GM23338 (cell line): Measurements from ENCODE around the gene PITRM1. TPM values are rescaled to one million over a fixed set of nuclear protein-coding genes. Genes with fewer than 3 reads are reported as not detected.

ENCODE experiments used
- CREB1 ChIP-seq: fragments of 250-450 bp; sonication (Bioruptor Pico); IDR thresholded peaks from 2 replicates; pipeline ENCODE4 v1.5.0; 2020; ENCODE audit warnings: low read depth, mild to moderate bottlenecking, moderate library complexity
- NANOG ChIP-seq: IDR thresholded peaks from 2 replicates; pipeline ENCODE4 v1.6.1; 2016; ENCODE audit warnings: antibody characterized with exemption, borderline replicate concordance
- POLR2AphosphoS5 ChIP-seq: IDR thresholded peaks from 2 replicates; pipeline ENCODE4 v1.6.1; 2016; ENCODE audit warnings: antibody characterized with exemption, low read depth
- REST ChIP-seq: IDR thresholded peaks from one replicate; pipeline ENCODE4 v1.6.1; 2018; ENCODE audit warnings: antibody characterized with exemption; ENCODE audit not compliant: unreplicated experiment
- ZNF331 ChIP-seq: fragments of 250-450 bp; sonication (Bioruptor Pico); IDR thresholded peaks from 2 replicates; pipeline ENCODE4 v1.5.0; 2020; ENCODE audit warnings: low read depth, mild to moderate bottlenecking, moderate library complexity
- polyA plus RNA-seq: library from polyadenylated mRNA; unstranded; fragments of >200 nt; fragmentation: Nextera tagmentation; extraction: Ambion mirVana; gene quantifications from 2 replicates; pipeline ENCODE4 v1.2.1, GENCODE V29; 2016
- total RNA-seq: library from RNA; depleted of rRNA; stranded (reverse); fragments of >200 nt; shearing (Covaris generic); gene quantifications from 2 replicates; pipeline ENCODE4 v1.2.3, GENCODE V29; 2014
- TF ChIP-seq, protein P1 (sequence below): fragments of 250-450 bp; sonication (Bioruptor Pico); IDR thresholded peaks from 2 replicates; pipeline ENCODE4 v1.5.0; 2020; ENCODE audit warnings: mild to moderate bottlenecking, moderate library complexity

Gene PITRM1
- total and polyA plus RNA-seq, 2 experiments from 2014 or later, result 29.0 to 33.0 TPM

DNA sequence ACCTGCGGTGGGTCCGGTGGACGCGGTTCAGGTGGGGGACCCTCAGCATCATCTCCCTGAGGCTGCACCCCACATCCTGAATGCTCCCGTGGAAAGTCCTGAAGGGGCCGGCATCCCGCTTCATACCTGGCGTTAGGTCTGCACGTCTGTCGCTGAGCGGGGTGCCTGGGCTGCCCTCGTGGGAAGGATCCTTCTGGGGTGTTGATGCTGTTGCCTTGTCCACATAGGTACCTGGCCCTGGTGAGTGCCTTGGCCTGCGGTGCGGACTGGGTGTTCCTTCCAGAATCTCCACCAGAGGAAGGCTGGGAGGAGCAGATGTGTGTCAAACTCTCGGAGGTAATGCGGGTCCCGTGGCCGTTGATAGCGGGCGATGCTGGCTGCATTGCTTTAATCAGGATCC lies 67.4 kb downstream of the PITRM1 start (continued):
- TF ChIP-seq, protein P1, sequence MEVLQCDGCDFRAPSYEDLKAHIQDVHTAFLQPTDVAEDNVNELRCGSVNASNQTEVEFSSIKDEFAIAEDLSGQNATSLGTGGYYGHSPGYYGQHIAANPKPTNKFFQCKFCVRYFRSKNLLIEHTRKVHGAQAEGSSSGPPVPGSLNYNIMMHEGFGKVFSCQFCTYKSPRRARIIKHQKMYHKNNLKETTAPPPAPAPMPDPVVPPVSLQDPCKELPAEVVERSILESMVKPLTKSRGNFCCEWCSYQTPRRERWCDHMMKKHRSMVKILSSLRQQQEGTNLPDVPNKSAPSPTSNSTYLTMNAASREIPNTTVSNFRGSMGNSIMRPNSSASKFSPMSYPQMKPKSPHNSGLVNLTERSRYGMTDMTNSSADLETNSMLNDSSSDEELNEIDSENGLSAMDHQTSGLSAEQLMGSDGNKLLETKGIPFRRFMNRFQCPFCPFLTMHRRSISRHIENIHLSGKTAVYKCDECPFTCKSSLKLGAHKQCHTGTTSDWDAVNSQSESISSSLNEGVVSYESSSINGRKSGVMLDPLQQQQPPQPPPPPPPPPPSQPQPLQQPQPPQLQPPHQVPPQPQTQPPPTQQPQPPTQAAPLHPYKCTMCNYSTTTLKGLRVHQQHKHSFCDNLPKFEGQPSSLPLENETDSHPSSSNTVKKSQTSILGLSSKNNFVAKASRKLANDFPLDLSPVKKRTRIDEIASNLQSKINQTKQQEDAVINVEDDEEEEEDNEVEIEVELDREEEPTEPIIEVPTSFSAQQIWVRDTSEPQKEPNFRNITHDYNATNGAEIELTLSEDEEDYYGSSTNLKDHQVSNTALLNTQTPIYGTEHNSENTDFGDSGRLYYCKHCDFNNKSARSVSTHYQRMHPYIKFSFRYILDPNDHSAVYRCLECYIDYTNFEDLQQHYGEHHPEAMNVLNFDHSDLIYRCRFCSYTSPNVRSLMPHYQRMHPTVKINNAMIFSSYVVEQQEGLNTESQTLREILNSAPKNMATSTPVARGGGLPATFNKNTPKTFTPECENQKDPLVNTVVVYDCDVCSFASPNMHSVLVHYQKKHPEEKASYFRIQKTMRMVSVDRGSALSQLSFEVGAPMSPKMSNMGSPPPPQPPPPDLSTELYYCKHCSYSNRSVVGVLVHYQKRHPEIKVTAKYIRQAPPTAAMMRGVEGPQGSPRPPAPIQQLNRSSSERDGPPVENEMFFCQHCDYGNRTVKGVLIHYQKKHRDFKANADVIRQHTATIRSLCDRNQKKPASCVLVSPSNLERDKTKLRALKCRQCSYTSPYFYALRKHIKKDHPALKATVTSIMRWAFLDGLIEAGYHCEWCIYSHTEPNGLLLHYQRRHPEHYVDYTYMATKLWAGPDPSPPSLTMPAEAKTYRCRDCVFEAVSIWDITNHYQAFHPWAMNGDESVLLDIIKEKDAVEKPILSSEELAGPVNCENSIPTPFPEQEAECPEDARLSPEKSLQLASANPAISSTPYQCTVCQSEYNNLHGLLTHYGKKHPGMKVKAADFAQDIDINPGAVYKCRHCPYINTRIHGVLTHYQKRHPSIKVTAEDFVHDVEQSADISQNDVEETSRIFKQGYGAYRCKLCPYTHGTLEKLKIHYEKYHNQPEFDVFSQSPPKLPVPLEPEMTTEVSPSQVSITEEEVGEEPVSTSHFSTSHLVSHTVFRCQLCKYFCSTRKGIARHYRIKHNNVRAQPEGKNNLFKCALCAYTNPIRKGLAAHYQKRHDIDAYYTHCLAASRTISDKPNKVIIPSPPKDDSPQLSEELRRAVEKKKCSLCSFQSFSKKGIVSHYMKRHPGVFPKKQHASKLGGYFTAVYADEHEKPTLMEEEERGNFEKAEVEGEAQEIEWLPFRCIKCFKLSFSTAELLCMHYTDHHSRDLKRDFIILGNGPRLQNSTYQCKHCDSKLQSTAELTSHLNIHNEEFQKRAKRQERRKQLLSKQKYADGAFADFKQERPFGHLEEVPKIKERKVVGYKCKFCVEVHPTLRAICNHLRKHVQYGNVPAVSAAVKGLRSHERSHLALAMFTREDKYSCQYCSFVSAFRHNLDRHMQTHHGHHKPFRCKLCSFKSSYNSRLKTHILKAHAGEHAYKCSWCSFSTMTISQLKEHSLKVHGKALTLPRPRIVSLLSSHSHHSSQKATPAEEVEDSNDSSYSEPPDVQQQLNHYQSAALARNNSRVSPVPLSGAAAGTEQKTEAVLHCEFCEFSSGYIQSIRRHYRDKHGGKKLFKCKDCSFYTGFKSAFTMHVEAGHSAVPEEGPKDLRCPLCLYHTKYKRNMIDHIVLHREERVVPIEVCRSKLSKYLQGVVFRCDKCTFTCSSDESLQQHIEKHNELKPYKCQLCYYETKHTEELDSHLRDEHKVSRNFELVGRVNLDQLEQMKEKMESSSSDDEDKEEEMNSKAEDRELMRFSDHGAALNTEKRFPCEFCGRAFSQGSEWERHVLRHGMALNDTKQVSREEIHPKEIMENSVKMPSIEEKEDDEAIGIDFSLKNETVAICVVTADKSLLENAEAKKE (CRISPR knock-in tag), result no peak
- TF ChIP-seq NANOG, result no peak
- TF ChIP-seq ZNF331, result no peak
- TF ChIP-seq CREB1 (CRISPR knock-in tag), result no peak
- TF ChIP-seq POLR2AphosphoS5, result no peak
- no peak for TF ChIP-seq REST
